Activated CD8-positive, alpha-beta memory T cell treated with anti-CD3 and anti-CD28 coated beads, Interleukin-2, amount 10 ng/mL, durations not matched to agents 7 days and 5 days (primary cell): Measurements from ENCODE around the gene TENT5D. TPM values are rescaled to one million over a fixed set of nuclear protein-coding genes. Genes with fewer than 3 reads are reported as not detected.
"Not testable (repeated sequence)": the region's sequence is repeated elsewhere in the genome, so short reads cannot be mapped to it uniquely, and the experiment has no call there.

Experiments
- ATAC-seq: fragments of 150-1000 bp; cut with Tn5 transposase; one replicate; pipeline ENCODE4 v1.10.0; 2021; ENCODE audit warnings: moderate library complexity
- CTCF ChIA-PET: fragments of 350-600 bp; sonication (Branson Sonifier 250); formaldehyde crosslinking; loops from one replicate; lab custom pipeline; 2021; ENCODE audit warnings: antibody characterized with exemption; lab: Charles Lee
- DNase-seq: peaks from one replicate; pipeline ENCODE4 v3.0.0-alpha.2; 2020
- H3K27ac Mint-ChIP-seq: one replicate; pipeline ENCODE4 v1.8.0; 2021; ENCODE audit warnings: mild to moderate bottlenecking, mixed read lengths
- H3K27me3 Mint-ChIP-seq: one replicate; pipeline ENCODE4 v1.8.0; 2021; ENCODE audit warnings: mixed read lengths
- H3K36me3 Mint-ChIP-seq: one replicate; pipeline ENCODE4 v1.8.0; 2021; ENCODE audit warnings: mild to moderate bottlenecking, mixed read lengths
- H3K4me1 Mint-ChIP-seq: one replicate; pipeline ENCODE4 v1.8.0; 2021; ENCODE audit warnings: mixed read lengths
- H3K4me3 Mint-ChIP-seq: one replicate; pipeline ENCODE4 v1.8.0; 2021; ENCODE audit warnings: mild to moderate bottlenecking, moderate library complexity, mixed read lengths
- H3K9me3 Mint-ChIP-seq: one replicate; pipeline ENCODE4 v1.8.0; 2022; ENCODE audit warnings: low read depth, mixed read lengths
- total RNA-seq, 2 experiments: library from RNA; stranded (reverse); gene quantifications; one replicate each; pipeline ENCODE4 v1.2.3, GENCODE V29; 2021

The TENT5D gene
- not detected for total RNA-seq

- Mint-ChIP-seq H3K4me1 (no peaks in the 10 kb centered on the region), H3K4me3 (no peak within 1 kb of the TSS), H3K36me3 (no peaks in the 10 kb centered on the region), H3K27ac (no peak within 1 kb of the TSS), H3K9me3 (no peaks in the 10 kb centered on the region), H3K27me3 (no peaks in the 10 kb centered on the region)
- CTCF ChIA-PET, result no interaction called here
- DNase-seq (no peak), ATAC-seq (no peak)
Observed at GRCh38 chrX:80420147-80420546, at the start of gene TENT5D. Gene TENT5D, plus strand, starts transcription at chrX:80420447. Its CDS starts 22,093 bp downstream, at chrX:80442540.

GRCh38 chrX:80385651-80386050 is 34.6 kb upstream of the TENT5D start:
- H3K9me3 Mint-ChIP-seq, DNase-seq, H3K27me3 Mint-ChIP-seq, H3K4me3 Mint-ChIP-seq, H3K36me3 Mint-ChIP-seq, ATAC-seq, H3K27ac Mint-ChIP-seq, H3K4me1 Mint-ChIP-seq, CTCF ChIA-PET: not testable (repeated sequence)

GRCh38 chrX:80388206-80388605 is 32.0 kb upstream of the TENT5D start:
- no peak overlapping the region for H3K4me3 Mint-ChIP-seq
- H3K9me3 Mint-ChIP-seq, result no peaks in the 10 kb centered on the region
- no peaks in the 10 kb centered on the region for H3K4me1 Mint-ChIP-seq

GRCh38 chrX:80412042-80412441 is 8.2 kb upstream of the TENT5D start:
- no peak overlapping the region for H3K4me3 Mint-ChIP-seq
- DNase-seq (no peak), ATAC-seq (no peak)
- no peak overlapping the region for H3K27ac Mint-ChIP-seq
- H3K9me3 Mint-ChIP-seq, result no peaks in the 10 kb centered on the region
- no peaks in the 10 kb centered on the region for H3K36me3 Mint-ChIP-seq
- CTCF ChIA-PET, result no interaction called here
- no peaks in the 10 kb centered on the region for H3K27me3 Mint-ChIP-seq
- no peaks in the 10 kb centered on the region for H3K4me1 Mint-ChIP-seq

More at GRCh38 chrX:80388206-80388605, 32.0 kb upstream of the TENT5D start:
- no peak overlapping the region for H3K27ac Mint-ChIP-seq
- no peaks in the 10 kb centered on the region for H3K27me3 Mint-ChIP-seq
- ATAC-seq (no peak), DNase-seq (no peak)
- CTCF ChIA-PET, result no interaction called here
- no peaks in the 10 kb centered on the region for H3K36me3 Mint-ChIP-seq

- ATAC-seq, result no peak
- Mint-ChIP-seq H3K27ac (no peak overlapping the region), H3K36me3 (no peaks in the 10 kb centered on the region), H3K27me3 (no peaks in the 10 kb centered on the region), H3K4me1 (no peaks in the 10 kb centered on the region), H3K9me3 (peaks cover 2% of the 10 kb centered on the region), H3K4me3 (no peak overlapping the region)
- no peak for DNase-seq
- CTCF ChIA-PET, result no interaction called here
Observed at GRCh38 chrX:80423000-80423399, 2.8 kb downstream of the TENT5D start.

- Mint-ChIP-seq H3K9me3 (peaks cover 2% of the 10 kb centered on the region), H3K27ac (no peak overlapping the region), H3K36me3 (no peaks in the 10 kb centered on the region), H3K27me3 (no peaks in the 10 kb centered on the region), H3K4me1 (no peaks in the 10 kb centered on the region), H3K4me3 (no peak overlapping the region)
- DNase-seq, result no peak
- no peak for ATAC-seq
- CTCF ChIA-PET, result no interaction called here
Observed at GRCh38 chrX:80423744-80424143, 3.5 kb downstream of the TENT5D start.

- no peak overlapping the region for H3K27ac Mint-ChIP-seq
- CTCF ChIA-PET, result no interaction called here
Observed at GRCh38 chrX:80430826-80431504, 10.7 kb downstream of the TENT5D start.

GRCh38 chrX:80431505-80431832 is 11.2 kb downstream of the TENT5D start:
- no peaks in the 10 kb centered on the region for H3K36me3 Mint-ChIP-seq
- peaks cover 2% of the 10 kb centered on the region for H3K9me3 Mint-ChIP-seq
- ATAC-seq (no peak), DNase-seq (no peak)
- CTCF ChIA-PET, result no interaction called here
- H3K27ac Mint-ChIP-seq, result no peak overlapping the region
- H3K4me3 Mint-ChIP-seq, result no peak overlapping the region
- H3K4me1 Mint-ChIP-seq, result no peaks in the 10 kb centered on the region
- H3K27me3 Mint-ChIP-seq, result no peaks in the 10 kb centered on the region

More at GRCh38 chrX:80430826-80431504, 10.7 kb downstream of the TENT5D start:
- Mint-ChIP-seq H3K4me3 (no peak overlapping the region), H3K27me3 (no peaks in the 10 kb centered on the region), H3K36me3 (no peaks in the 10 kb centered on the region), H3K4me1 (no peaks in the 10 kb centered on the region), H3K9me3 (peaks cover 2% of the 10 kb centered on the region)
- DNase-seq (no peak), ATAC-seq (no peak)

- ATAC-seq (no peak), DNase-seq (no peak)
- no peak overlapping the region for H3K27ac Mint-ChIP-seq
- no peaks in the 10 kb centered on the region for H3K4me1 Mint-ChIP-seq
- no peaks in the 10 kb centered on the region for H3K9me3 Mint-ChIP-seq
- H3K36me3 Mint-ChIP-seq, result no peaks in the 10 kb centered on the region
- no peak overlapping the region for H3K4me3 Mint-ChIP-seq
- CTCF ChIA-PET, result no interaction called here
- H3K27me3 Mint-ChIP-seq, result no peaks in the 10 kb centered on the region
Observed at GRCh38 chrX:80432441-80432840, 12.2 kb downstream of the TENT5D start.

GRCh38 chrX:80432863-80433262 is 12.6 kb downstream of the TENT5D start:
- no peak overlapping the region for H3K4me3 Mint-ChIP-seq
- ATAC-seq (no peak), DNase-seq (no peak)
- H3K9me3 Mint-ChIP-seq, result no peaks in the 10 kb centered on the region
- no peaks in the 10 kb centered on the region for H3K27me3 Mint-ChIP-seq
- CTCF ChIA-PET, result no interaction called here
- H3K36me3 Mint-ChIP-seq, result no peaks in the 10 kb centered on the region
- no peaks in the 10 kb centered on the region for H3K4me1 Mint-ChIP-seq
- no peak overlapping the region for H3K27ac Mint-ChIP-seq

GRCh38 chrX:80468166-80468565 is 47.9 kb downstream of the TENT5D start:
- H3K4me3 Mint-ChIP-seq, CTCF ChIA-PET, H3K4me1 Mint-ChIP-seq, ATAC-seq, H3K27ac Mint-ChIP-seq, DNase-seq, H3K27me3 Mint-ChIP-seq, H3K9me3 Mint-ChIP-seq, H3K36me3 Mint-ChIP-seq: not testable (repeated sequence)

- no peaks in the 10 kb centered on the region for H3K9me3 Mint-ChIP-seq
- no peak for DNase-seq
- no peak overlapping the region for H3K27ac Mint-ChIP-seq
- CTCF ChIA-PET, result no interaction called here
- H3K27me3 Mint-ChIP-seq, result no peaks in the 10 kb centered on the region
- H3K4me3 Mint-ChIP-seq, result no peak overlapping the region
- H3K36me3 Mint-ChIP-seq, result no peaks in the 10 kb centered on the region
- no peak for ATAC-seq
- no peaks in the 10 kb centered on the region for H3K4me1 Mint-ChIP-seq
Observed at GRCh38 chrX:80471582-80471981, 51.3 kb downstream of the TENT5D start.

- DNase-seq (no peak), ATAC-seq (no peak)
- H3K9me3 Mint-ChIP-seq, result no peaks in the 10 kb centered on the region
- H3K27me3 Mint-ChIP-seq, result no peaks in the 10 kb centered on the region
- H3K4me1 Mint-ChIP-seq, result no peaks in the 10 kb centered on the region
- H3K4me3 Mint-ChIP-seq, result no peak overlapping the region
- CTCF ChIA-PET, result no interaction called here
- no peaks in the 10 kb centered on the region for H3K36me3 Mint-ChIP-seq
- no peak overlapping the region for H3K27ac Mint-ChIP-seq
Observed at GRCh38 chrX:80485543-80485942, 65.3 kb downstream of the TENT5D start.

GRCh38 chrX:80486299-80486698 is 66.1 kb downstream of the TENT5D start:
- no peaks in the 10 kb centered on the region for H3K27me3 Mint-ChIP-seq
- no peak for DNase-seq
- ATAC-seq, result no peak
- no peaks in the 10 kb centered on the region for H3K36me3 Mint-ChIP-seq
- CTCF ChIA-PET, result no interaction called here
- H3K4me1 Mint-ChIP-seq, result no peaks in the 10 kb centered on the region
- H3K27ac Mint-ChIP-seq, result no peak overlapping the region
- no peak overlapping the region for H3K4me3 Mint-ChIP-seq
- no peaks in the 10 kb centered on the region for H3K9me3 Mint-ChIP-seq

- DNase-seq (no peak), ATAC-seq (no peak)
- no peaks in the 10 kb centered on the region for H3K36me3 Mint-ChIP-seq
- no peak overlapping the region for H3K27ac Mint-ChIP-seq
- H3K4me1 Mint-ChIP-seq, result no peaks in the 10 kb centered on the region
- CTCF ChIA-PET, result no interaction called here
- no peaks in the 10 kb centered on the region for H3K9me3 Mint-ChIP-seq
- H3K27me3 Mint-ChIP-seq, result no peaks in the 10 kb centered on the region
- H3K4me3 Mint-ChIP-seq, result no peak overlapping the region
Observed at GRCh38 chrX:80489166-80489565, 68.9 kb downstream of the TENT5D start.
